HG02798 (cell line): ENCODE results near the gene LHFPL2.
"Not testable (repeated sequence)": the region's sequence is repeated elsewhere in the genome, so short reads cannot be mapped to it uniquely, and the experiment has no call there.

Experiments
- ATAC-seq: cut with Tn5 transposase; IDR thresholded peaks from one replicate; pipeline ENCODE4 v1.9.1; 2021; ENCODE audit warnings: mild to moderate bottlenecking; ENCODE audit not compliant: unreplicated experiment, poor library complexity

LHFPL2 gene

DNA sequence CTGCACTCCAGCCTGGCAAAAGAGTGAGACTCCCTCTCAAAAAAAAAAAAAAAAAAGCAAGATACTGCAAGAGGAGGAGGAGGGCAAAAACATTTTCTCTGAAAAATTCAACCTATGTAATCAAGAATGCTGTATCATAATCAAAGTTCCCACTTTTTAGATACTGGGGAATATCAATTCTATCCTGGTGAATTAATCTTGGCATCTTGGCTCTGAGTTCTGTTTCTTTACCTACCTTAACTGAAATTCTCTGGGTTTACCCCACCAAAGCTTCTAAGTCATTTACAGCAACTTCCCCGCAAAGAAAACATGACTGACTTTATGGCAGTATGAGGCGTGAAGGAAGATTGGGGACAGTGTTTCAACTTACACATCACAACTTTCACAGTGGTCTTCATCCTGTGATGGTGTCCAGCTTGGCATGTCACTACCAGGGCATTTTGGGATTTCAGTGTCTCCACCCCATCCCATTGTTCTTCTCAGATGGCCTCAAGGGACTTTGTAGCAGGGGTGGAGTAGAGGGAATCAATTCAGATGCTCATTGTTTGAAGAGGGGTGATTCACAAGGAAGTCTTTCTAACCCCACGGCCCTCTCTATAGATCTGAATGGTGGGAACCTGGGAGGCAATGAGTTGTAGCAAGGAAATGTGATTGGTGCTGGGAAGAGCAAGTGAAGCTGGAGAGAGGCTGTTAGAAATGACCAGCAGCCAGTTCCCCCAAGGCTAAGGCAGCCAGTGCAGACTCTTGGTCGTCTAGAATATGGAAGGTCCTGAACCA, 157.7 kb downstream of the LHFPL2 start:
- ATAC-seq: no peak

DNA sequence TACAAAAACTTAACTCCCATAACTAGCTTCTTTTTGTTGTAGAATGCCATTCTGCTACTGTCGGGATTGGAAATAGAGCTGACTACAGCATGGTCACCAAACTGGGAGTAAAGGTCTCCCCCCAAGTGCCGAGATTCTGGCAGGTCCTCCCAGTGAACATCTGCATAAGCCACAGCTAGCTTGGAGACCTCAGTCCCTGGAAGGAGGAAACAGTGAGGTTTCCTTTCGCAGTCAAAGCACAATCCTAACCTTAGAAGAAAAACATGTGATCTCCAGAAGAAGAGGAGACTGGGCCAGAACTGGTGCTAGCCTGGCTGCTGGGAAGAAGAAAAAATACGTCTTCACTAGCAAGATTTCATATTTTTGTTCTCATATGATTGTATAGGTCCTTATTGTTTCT, 160.7 kb downstream of the LHFPL2 start:
- ATAC-seq: no peak

DNA sequence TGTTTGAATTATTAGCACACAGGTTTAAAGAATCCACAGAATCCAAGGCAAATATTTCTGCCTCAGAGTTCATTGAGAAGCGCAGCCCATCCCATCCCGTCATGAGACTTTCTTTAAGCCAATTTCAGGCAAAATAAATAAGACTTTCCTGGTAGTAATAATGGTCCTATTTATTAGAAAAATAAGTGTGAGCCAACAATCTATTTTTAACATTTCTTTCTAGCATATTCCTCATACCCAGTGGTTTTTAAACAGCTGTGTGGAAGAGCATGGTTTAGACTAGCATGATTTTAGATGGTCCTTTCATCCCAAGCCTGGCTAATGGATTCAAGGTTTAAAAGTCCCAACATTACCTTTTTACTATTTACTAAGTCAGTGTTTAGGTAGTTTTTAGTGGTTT, 162.4 kb downstream of the LHFPL2 start:
- no peak for ATAC-seq

DNA sequence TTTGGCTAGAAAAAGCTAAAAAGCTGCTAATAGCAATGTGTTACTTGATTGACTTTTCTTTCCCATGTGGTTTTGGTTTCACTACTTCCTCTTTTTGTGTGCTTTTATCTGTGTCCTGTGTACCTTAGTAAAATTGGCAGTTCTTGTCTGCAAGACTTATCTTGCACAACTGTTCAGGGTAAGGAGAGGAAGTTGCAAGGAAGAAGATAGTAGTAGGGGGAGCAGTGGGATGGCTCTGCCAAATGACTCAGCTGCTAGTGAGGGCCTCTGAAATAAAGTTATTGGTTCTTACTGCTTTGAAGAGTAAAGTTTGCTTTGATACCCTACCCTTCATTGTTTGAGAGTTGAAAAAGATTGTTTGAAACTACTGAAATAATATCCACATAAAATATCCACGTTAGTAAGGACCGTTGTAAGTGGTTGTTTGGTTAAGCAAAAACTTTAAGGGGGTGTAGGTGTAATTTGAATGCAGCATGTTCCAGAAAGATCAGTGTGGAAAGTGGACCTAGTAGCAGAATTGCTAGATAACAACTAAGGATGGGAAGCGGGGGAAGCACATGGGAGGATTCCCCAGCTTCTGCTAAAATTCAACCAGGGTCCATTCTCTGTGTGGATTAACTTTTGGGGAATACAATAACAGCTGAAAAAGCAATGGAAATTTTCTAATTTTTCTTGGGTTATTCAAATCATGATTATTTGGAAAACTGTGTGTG, 164.6 kb downstream of the LHFPL2 start:
- peak; percentile 72 for ATAC-seq

DNA sequence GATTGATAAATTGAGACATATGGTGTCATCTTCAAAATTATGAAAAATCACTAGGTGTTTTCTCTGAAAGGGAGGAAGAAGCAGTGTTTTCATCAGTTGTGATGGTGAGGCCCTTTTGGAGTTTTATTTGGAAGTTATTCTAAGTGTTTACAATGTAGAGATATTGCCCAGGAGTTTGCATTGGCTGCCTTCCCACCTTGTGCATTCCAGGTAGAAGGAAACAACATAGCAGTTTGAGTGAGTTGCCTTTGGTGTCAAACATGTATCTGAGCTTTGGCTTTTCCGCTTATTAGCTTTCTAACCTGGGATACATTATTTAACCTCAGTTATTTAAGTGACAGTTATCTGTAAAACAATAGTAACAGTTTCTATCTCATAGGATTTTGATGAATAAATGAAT, 165.6 kb downstream of the LHFPL2 start:
- ATAC-seq: no peak

DNA sequence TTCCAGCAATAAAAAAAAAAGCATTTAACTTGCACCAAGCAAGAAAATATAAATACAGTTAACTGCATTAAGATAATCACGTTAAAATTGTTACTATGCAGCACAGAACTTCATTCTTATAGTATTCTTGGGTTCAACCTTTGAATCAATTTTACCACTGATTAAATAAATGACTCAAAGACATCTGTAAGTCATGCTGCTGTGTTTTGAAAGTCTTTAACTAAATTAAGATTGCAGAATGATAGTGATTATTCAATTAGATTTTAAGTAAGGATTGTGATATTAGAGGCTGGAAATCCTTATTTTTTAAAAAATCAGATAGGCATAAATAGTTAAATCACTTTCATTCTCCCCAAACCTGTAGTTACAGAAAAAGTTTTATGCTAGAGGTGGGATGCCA, 171.8 kb downstream of the LHFPL2 start:
- ATAC-seq: no peak

DNA sequence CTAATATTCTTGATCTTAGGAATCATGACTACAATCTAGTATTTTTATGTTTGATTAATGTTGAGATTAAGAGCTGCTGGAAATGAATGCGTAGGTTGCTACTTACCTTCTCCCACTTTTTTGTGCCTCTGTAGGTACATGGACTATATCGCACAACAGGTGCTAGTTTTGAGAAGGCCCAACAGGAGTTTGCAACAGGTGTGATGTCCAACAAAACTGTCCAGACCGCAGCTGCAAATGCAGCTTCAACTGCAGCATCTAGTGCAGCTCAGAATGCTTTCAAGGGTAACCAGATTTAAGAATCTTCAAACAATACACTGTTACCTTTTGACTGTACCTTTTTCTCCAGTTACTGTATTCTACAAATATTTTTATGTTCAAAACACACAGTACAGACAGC, 173.2 kb downstream of the LHFPL2 start:
- no peak for ATAC-seq

DNA sequence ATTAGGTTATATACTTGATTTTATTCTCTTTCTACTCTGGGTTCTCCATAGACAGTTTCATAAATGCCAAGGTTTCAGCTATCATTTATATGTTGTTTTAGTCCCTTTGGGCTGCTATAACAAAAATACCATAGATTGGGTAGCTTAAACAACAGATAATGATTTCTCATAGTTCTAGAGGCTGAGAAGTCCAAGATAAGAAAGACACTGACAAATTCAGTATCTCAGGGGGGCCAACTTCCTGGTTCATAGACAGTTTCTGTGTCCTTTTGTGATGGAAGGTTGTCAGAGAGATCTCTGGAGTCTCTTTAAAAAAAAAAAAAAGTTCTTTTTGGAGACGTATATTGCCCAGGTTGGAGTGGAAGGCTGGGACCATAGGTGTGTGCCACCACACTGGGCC, 174.8 kb downstream of the LHFPL2 start:
- ATAC-seq: no peak

DNA sequence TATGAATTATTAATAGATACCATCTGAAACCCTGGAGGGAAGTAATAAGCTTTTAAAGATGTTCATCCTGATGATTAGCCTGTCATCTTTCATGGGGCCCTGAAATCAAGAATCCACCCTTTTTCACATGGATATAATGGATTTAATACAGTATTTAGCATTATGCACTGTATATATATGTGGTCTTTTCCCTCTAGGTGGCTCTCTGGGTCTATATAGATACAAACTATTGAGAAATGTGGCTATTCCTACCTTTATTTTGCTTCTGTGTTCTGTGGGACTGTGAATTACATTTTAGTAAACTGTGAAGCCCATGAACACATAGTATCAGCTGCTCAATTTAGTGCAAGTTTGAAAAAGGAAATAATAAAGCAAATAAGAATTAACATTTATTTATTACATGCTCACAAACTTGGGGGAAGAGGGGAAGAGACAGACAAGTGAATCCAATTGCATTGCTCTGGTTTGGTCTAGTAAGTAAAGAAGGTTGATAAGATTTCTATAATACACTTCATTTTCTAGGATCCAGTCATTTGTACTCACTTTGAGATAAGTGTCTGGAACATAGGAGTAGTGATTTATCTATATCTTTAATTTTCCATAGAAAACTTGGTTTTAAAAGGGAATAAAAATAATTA, 176.0 kb downstream of the LHFPL2 start:
- no peak for ATAC-seq

DNA sequence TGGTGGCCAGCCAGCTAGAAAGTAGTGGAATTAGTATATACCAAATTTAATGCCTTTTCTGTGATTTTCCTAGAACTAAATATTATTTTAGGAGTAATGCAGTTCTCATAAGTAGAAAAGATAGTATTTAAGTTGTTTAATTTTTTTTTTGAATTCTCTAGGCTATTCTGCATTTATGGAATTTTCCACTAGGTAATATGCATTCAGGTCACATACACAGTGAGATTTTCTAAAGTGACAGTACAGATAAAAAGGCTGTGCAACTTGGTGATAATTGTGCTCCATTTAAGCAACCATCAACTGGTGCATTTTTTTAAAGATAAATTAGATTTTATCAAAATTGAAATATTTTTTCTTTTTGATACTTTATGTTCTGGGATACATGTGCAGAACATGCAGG, 176.7 kb downstream of the LHFPL2 start:
- ATAC-seq: no peak

DNA sequence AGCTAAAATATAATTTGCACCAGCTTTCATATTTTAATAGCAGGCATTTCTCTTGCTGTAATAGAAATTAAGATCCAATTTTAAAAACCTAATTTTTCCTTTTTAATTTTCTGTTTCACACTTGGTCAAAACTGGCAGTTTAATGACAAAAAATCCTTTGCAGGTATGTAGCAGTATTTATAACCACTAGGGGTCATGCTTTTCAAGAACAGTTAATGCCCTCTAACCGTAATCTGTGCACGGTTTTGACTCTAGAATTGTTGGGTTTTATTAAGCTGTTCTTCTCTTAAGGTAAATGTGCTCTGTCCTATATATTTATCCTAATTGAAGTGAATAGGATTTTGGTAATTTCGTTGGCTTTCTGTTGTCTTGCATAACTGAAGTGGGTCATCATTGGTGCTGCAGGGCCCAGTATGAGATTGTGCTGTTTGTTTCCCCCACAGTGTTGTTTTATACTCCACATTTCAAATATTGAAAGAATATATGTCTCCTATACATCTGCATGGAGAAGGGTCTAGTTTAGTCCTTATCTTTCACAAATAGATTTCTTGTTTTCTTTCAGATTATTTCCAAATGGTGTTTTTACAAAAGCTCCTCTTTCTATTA, 180.7 kb downstream of the LHFPL2 start:
- no peak for ATAC-seq

DNA sequence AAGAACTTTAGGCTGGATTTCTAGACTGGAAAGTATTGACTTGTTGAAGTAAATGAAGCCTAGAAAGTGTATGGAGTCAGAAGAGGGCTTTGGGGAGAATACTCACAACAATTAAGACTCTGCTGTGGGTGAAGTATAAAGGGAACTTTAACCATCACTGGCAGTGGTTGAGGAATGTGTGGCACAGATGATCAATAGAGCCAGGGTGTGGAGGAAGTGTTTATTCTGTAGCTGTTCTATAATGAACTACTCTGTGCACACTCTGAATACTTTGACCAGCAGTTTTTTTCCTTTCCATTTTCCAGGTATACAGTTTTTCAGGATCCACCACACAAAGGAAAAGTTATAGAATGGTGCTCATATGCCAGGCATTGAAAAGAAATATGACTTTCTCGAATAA, 181.4 kb downstream of the LHFPL2 start:
- ATAC-seq: no peak

DNA sequence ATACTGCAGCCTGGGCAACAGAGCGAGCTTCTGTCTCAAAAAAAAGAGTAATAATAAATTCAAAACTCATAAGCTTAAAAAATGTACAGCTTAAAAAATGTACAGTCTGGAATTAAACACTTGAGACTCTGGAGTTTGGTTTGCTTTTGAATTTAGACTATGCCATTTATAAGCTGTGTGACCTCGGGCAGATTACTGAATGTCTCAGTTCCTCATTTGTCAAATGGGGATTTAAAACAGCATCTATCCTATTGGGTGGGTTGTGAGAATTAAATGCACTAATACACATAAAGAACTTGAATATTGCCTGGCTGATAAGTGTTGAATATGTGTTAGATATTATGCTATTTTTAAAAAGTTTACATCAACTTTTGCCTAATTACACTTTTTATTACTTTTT, 189.7 kb downstream of the LHFPL2 start:
- no peak for ATAC-seq

DNA sequence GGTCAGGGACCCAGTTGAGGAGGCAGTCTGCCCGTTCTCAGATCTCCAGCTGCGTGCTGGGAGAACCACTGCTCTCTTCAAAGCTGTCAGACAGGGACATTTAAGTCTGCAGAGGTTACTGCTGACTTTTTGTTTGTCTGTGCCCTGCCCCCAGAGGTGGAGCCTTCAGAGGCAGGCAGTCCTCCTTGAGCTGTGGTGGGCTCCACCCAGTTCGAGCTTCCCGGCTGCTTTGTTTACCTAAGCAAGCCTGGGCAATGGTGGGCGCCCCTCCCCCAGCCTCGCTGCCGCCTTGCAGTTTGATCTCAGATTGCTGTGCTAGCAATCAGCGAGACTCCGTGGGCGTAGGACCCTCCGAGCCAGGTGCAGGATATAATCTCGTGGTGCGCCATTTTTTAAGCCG, 191.1 kb downstream of the LHFPL2 start:
- not testable (repeated sequence) for ATAC-seq

DNA sequence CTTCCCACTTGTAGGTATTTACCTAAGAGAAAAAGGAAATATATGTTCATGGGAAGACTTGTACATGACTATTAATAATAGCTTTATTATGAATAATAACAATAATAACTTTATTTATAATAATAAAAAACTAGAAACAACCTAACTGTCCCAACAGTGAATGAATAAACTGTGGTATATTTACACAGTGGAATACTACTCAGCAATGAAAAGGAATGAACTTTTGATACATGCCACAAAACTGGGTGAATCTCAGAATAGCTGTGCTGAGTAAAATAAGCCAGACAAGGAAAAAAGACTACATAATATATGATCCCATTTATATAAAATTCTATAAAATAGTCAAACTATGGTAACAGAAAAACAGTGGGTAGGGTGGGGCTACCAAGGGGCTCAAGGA, 199.5 kb downstream of the LHFPL2 start:
- no peak for ATAC-seq

DNA sequence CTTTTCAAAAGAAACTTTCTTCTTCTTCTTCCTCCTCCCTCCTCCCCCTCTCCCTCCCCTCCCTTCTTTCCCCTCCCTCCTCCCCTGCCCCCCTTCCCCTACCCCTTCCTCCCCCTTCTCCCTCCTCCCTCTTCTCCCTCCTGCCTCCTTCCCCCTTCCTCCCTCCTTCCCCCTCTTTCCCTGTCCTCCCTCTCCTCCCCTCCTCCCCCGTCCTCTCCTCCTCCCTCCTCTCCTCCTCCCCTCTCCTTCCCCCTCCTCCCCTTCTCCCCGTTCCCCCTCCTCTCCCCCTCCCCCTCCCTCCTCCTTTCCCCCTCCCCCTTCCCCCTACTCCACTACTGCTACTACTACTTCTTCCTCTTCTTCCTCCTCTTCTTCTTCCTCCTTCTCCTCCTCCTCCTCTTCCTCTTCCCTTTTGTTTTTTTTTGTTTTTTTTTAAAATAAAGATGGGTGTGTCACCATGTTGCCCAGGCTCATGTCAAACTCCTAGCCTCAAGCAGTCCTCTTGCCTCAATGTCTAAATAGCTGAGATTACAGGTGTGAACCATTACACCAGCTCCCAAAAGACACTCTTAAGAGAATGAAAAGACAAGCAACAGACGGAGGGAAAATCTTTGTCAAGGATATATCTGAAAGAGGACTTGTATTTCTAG, 200.7 kb downstream of the LHFPL2 start:
- no peak for ATAC-seq
